Vagina (tissue), 2 donors: ENCODE results near the gene ZNF260. TPM values are rescaled to one million over a fixed set of nuclear protein-coding genes. Genes with fewer than 3 reads are reported as not detected.
"Not testable (repeated sequence)": the region's sequence is repeated elsewhere in the genome, so short reads cannot be mapped to it uniquely, and the experiment has no call there.

Experiments
- DNase-seq, 2 donors: peaks; one replicate each; pipeline ENCODE4 v3.0.0-alpha.2; 2017; ENCODE audit errors: extremely low spot score in 2 of 2
- H3K27ac ChIP-seq: fragments of 200-600 bp; sonication (generic); one replicate; pipeline ENCODE4 v1.5.1; 2019
- H3K27me3 ChIP-seq: fragments of 200-600 bp; sonication (generic); one replicate; pipeline ENCODE4 v1.5.1; 2019
- H3K36me3 ChIP-seq, 2 donors: fragments of 200-600 bp; sonication (generic); one replicate each; pipeline ENCODE4 v1.5.1; 2017 to 2019
- H3K4me1 ChIP-seq: fragments of 200-600 bp; sonication (generic); one replicate; pipeline ENCODE4 v1.5.1; 2019
- H3K4me3 ChIP-seq, 2 donors: fragments of 200-600 bp; sonication (generic); 1 replicate in 1 of 2; 2 replicates in 1 of 2; pipeline ENCODE4 v1.5.1; 2016 to 2019
- H3K9me3 ChIP-seq: fragments of 200-600 bp; sonication (generic); one replicate; pipeline ENCODE4 v1.5.1; 2019
- CTCF ChIP-seq, 3 experiments: fragments of 450-650 bp in 2 of 3; fragments of 200-600 bp in 1 of 3; sonication (generic) in 1 of 3; IDR thresholded peaks; one replicate each; pipeline ENCODE4 v1.5.1; 2017 to 2019; ENCODE audit warnings: antibody characterized with exemption in 3 of 3, mild to moderate bottlenecking in 2 of 3, moderate library complexity in 2 of 3
- POLR2A ChIP-seq, 2 donors: fragments of 450-650 bp; IDR thresholded peaks; one replicate each; pipeline ENCODE4 v1.6.1; 2017; ENCODE audit warnings: antibody characterized with exemption in 2 of 2, mild to moderate bottlenecking in 2 of 2, moderate library complexity in 2 of 2
- POLR2AphosphoS5 ChIP-seq, 2 donors: sonication (generic); formaldehyde crosslinking; IDR thresholded peaks; one replicate each; pipeline ENCODE4 v1.9.0; 2017; ENCODE audit warnings: antibody characterized with exemption in 2 of 2, mild to moderate bottlenecking in 2 of 2, low read depth in 1 of 2; ENCODE audit not compliant: insufficient read depth in 1 of 2
- intact Hi-C: fragments of 100-400 bp; cut with DNase I; formaldehyde crosslinking; loops from one replicate; pipeline ENCODE4 v1.15.1; 2023
- total RNA-seq: library from RNA; depleted of rRNA; stranded (reverse); fragments of >200 nt; gene quantifications from one replicate; pipeline ENCODE4 v1.2.3, GENCODE V29; 2016

The ZNF260 gene
- total RNA-seq, 1 donor from 2014 or later, result 6.4 TPM

- intact Hi-C loops, result no loop called here
- DNase-seq, result no peak
- Histone ChIP-seq H3K27me3 (no peaks in the 10 kb centered on the region), H3K4me3 (no peak overlapping the region), H3K36me3 (peaks cover 10 to 76% of the 10 kb centered on the region in 2 donors), H3K9me3 (peaks cover 89% of the 10 kb centered on the region), H3K4me1 (no peaks in the 10 kb centered on the region), H3K27ac (no peak overlapping the region)
- no peak for TF ChIP-seq POLR2AphosphoS5 (IDR thresholded peaks at IDR 0.05; ENCODE audit: insufficient read depth in 1 of 2, low read depth in 1 of 2)
- TF ChIP-seq CTCF (IDR thresholded peaks at IDR 0.05), result no peak
- TF ChIP-seq POLR2A (IDR thresholded peaks at IDR 0.05), result no peak
Measured at GRCh38 chr19:36514012-36514612, 14.0 kb downstream of the ZNF260 start.

GRCh38 chr19:36508325-36508724, 19.7 kb downstream of the ZNF260 start:
- H3K27ac ChIP-seq, result no peak overlapping the region
- no peaks in the 10 kb centered on the region for H3K27me3 ChIP-seq
- H3K4me3 ChIP-seq, result no peak overlapping the region
- DNase-seq, result no peak
- TF ChIP-seq CTCF (IDR thresholded peaks at IDR 0.05) (no peak), POLR2AphosphoS5 (IDR thresholded peaks at IDR 0.05; ENCODE audit: insufficient read depth in 1 of 2, low read depth in 1 of 2) (no peak), POLR2A (IDR thresholded peaks at IDR 0.05) (no peak)
- intact Hi-C loops, result no loop called here
- H3K36me3 ChIP-seq, result peaks cover 0 to 18% of the 10 kb centered on the region in 2 donors
- peaks cover 69% of the 10 kb centered on the region for H3K9me3 ChIP-seq
- no peaks in the 10 kb centered on the region for H3K4me1 ChIP-seq

- no peak for TF ChIP-seq POLR2A (IDR thresholded peaks at IDR 0.05)
- no peak for TF ChIP-seq POLR2AphosphoS5 (IDR thresholded peaks at IDR 0.05; ENCODE audit: insufficient read depth in 1 of 2, low read depth in 1 of 2)
- TF ChIP-seq CTCF (IDR thresholded peaks at IDR 0.05), result no peak
- intact Hi-C loops, result no loop called here
- H3K9me3 ChIP-seq, result peaks cover 33% of the 10 kb centered on the region
- no peak overlapping the region for H3K27ac ChIP-seq
- no peak overlapping the region for H3K4me3 ChIP-seq
- no peak for DNase-seq
- H3K4me1 ChIP-seq, result no peaks in the 10 kb centered on the region
- no peaks in the 10 kb centered on the region for H3K27me3 ChIP-seq
- no peaks in the 10 kb centered on the region for H3K36me3 ChIP-seq
Measured at GRCh38 chr19:36501973-36502372, 26.1 kb downstream of the ZNF260 start.

GRCh38 chr19:36497001-36497400, 31.1 kb downstream of the ZNF260 start:
- DNase-seq, result no peak
- Histone ChIP-seq H3K27ac (no peak overlapping the region), H3K27me3 (no peaks in the 10 kb centered on the region), H3K4me3 (no peak overlapping the region), H3K9me3 (peaks cover 17% of the 10 kb centered on the region), H3K4me1 (no peaks in the 10 kb centered on the region), H3K36me3 (no peaks in the 10 kb centered on the region)
- TF ChIP-seq POLR2AphosphoS5 (IDR thresholded peaks at IDR 0.05; ENCODE audit: insufficient read depth in 1 of 2, low read depth in 1 of 2), result no peak
- TF ChIP-seq CTCF (IDR thresholded peaks at IDR 0.05), result no peak
- TF ChIP-seq POLR2A (IDR thresholded peaks at IDR 0.05), result no peak
- intact Hi-C loops, result no loop called here

DNA sequence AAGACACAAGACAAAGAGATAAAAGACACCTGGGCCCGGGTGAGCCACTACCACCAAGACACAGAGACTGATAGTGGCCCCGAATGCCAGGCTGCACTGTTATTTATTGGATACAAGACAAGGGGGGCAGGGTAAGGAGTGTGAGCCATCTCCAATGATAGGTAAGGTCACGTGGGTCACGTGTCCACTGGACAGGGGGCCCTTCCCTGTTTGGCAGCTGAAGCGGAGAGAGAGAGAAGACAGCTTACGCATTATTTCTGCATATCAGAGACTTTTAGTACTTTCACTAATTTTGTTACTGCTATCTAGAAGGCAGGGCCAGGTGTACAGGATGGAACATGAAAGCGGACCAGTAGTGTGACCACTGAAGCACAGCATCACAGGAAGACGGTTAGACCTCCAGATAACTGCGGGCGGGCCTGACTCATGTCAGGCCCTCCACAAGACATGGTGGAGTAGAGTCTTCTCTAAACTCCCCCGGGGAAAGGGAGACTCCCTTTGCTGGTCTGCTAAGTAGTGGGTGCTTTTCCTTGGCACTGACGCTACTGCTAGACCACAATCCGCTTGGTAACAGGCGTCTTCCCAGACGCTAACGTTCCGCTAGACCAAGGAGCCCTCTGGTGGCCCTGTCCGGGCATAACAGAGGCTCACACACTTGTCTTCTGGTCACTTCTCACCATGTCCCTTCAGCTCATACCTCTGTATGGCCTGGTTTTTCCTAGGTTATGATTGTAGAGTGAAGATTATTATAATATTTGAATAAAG, 35.2 kb downstream of the ZNF260 start:
- intact Hi-C loops, result not testable (repeated sequence)

GRCh38 chr19:36490846-36491245, 37.2 kb downstream of the ZNF260 start:
- H3K9me3 ChIP-seq, intact Hi-C loops, H3K36me3 ChIP-seq, H3K4me3 ChIP-seq, H3K27ac ChIP-seq, H3K27me3 ChIP-seq, DNase-seq: not testable (repeated sequence)
- H3K4me1 ChIP-seq, result peaks cover 19% of the 10 kb centered on the region

More for the DNA sequence above, 35.2 kb downstream of the ZNF260 start:
- not testable (repeated sequence) for DNase-seq, H3K36me3 ChIP-seq, H3K27ac ChIP-seq, H3K9me3 ChIP-seq, H3K4me3 ChIP-seq, H3K27me3 ChIP-seq
- H3K4me1 ChIP-seq, result peaks cover 14% of the 10 kb centered on the region
- peak in 1 of 3 experiments; percentile 27 for TF ChIP-seq CTCF (IDR thresholded peaks at IDR 0.05)
